Endothelial cell of umbilical vein (primary cell): ENCODE measurements around the gene CCDC34. TPM values are rescaled to one million over a fixed set of nuclear protein-coding genes. Genes with fewer than 3 reads are reported as not detected.

ENCODE experiments used
- BruUV-seq: library from RNA; stranded (reverse); fragments of 400-500 nt; replicated peaks from 2 replicates; lab custom pipeline; 2021; lab: Mats Ljungman, UMichigan
- CTCF ChIA-PET: fragments of 300-600, 350-600 bp; sonication (Branson Sonifier 250); formaldehyde crosslinking; loops from one replicate; lab custom pipeline; 2021; ENCODE audit warnings: antibody characterized with exemption, inconsistent platforms; lab: Charles Lee
- POLR2A ChIA-PET: fragments of 300-600, 350-600 bp; sonication (Branson Sonifier 250); formaldehyde crosslinking; loops from one replicate; lab custom pipeline; 2021; ENCODE audit warnings: antibody characterized with exemption, inconsistent platforms; lab: Charles Lee
- DNase-seq: peaks from one replicate; pipeline ENCODE4 v3.0.0-alpha.2; 2011; ENCODE audit warnings: low read depth, low spot score
- FAIRE-seq: peaks from 2 replicates; lab custom pipeline; 2011; peaks lifted over from hg19 to GRCh38; lab: Jason Lieb, UNC
- H2AFZ ChIP-seq: 2 replicates; pipeline ENCODE4 v1.6.0; 2012; ENCODE audit warnings: low read depth, low read length, control low read depth, inconsistent platforms
- H3K27ac ChIP-seq: 2 replicates; pipeline ENCODE4 v1.5.1; 2011; ENCODE audit warnings: low read depth, mild to moderate bottlenecking, control low read depth, low read length, moderate library complexity; ENCODE audit not compliant: insufficient read depth
- H3K27me3 ChIP-seq, 2 experiments: 2 replicates each; pipeline versions ENCODE4 v1.6.0 to v1.6.1; 2011; ENCODE audit warnings: low read length in 2 of 2, mixed read lengths in 1 of 2; ENCODE audit not compliant: control insufficient read depth in 2 of 2, insufficient read depth in 2 of 2
- H3K36me3 ChIP-seq, 2 experiments: 2 replicates in 1 of 2; 3 replicates in 1 of 2; pipeline ENCODE4 v1.5.1; 2011; ENCODE audit warnings: low read length in 2 of 2, mild to moderate bottlenecking in 1 of 2, moderate library complexity in 1 of 2; ENCODE audit not compliant: control insufficient read depth in 2 of 2, insufficient read depth in 2 of 2; ENCODE audit errors: extremely low read depth in 1 of 2
- H3K4me1 ChIP-seq: 3 replicates; pipeline ENCODE4 v1.5.1; 2011; ENCODE audit warnings: mild to moderate bottlenecking, low read length; ENCODE audit not compliant: control insufficient read depth, insufficient read depth; ENCODE audit errors: extremely low read depth
- H3K4me2 ChIP-seq: 2 replicates; pipeline ENCODE4 v1.6.1; 2011; ENCODE audit warnings: low read length, control low read depth, mixed read lengths; ENCODE audit not compliant: insufficient read depth
- H3K4me3 ChIP-seq, 3 experiments: fragments of 200-600 bp in 1 of 3; sonication (generic), shearing (Covaris generic) in 1 of 3; replicated peaks in 1 of 3; 2 replicates each; pipeline ENCODE4 v1.5.1; 2011 to 2016; ENCODE audit warnings: control low read depth in 3 of 3, low read length in 3 of 3, mild to moderate bottlenecking in 2 of 3, inconsistent platforms in 1 of 3, low read depth in 1 of 3, moderate library complexity in 1 of 3; ENCODE audit not compliant: insufficient read depth in 1 of 3
- H3K79me2 ChIP-seq: 2 replicates; pipeline ENCODE4 v1.6.0; 2012; ENCODE audit warnings: low read length, inconsistent platforms; ENCODE audit not compliant: control insufficient read depth, insufficient read depth
- H3K9ac ChIP-seq: replicated peaks from 2 replicates; pipeline ENCODE3; 2011; ENCODE audit warnings: low read length, control low read depth; ENCODE audit not compliant: insufficient read depth; ENCODE audit errors: extremely low read depth
- H3K9me1 ChIP-seq: replicated peaks from 3 replicates; pipeline ENCODE4 v1.6.0; 2011; ENCODE audit warnings: mild to moderate bottlenecking, low read length; ENCODE audit not compliant: control insufficient read depth, insufficient read depth; ENCODE audit errors: extremely low read depth
- H3K9me3 ChIP-seq: replicated peaks from 2 replicates; pipeline ENCODE4 v1.5.1; 2012; ENCODE audit warnings: low read length, inconsistent platforms; ENCODE audit not compliant: control insufficient read depth, insufficient read depth
- H4K20me1 ChIP-seq: replicated peaks from 2 replicates; pipeline ENCODE3; 2011; ENCODE audit warnings: mild to moderate bottlenecking, low read length; ENCODE audit not compliant: control insufficient read depth, insufficient read depth; ENCODE audit errors: extremely low read depth
- CTCF ChIP-seq, 2 donors: IDR thresholded peaks; 1 replicate in 1 of 2; 2 replicates in 1 of 2; pipeline ENCODE4 v1.5.1; 2011; ENCODE audit warnings: low read length in 2 of 2, mild to moderate bottlenecking in 2 of 2, moderate library complexity in 2 of 2, control low read depth in 1 of 2, inconsistent platforms in 1 of 2, low read depth in 1 of 2; ENCODE audit not compliant: insufficient read depth in 1 of 2; ENCODE audit errors: extremely low read depth in 1 of 2
- EZH2 ChIP-seq: IDR thresholded peaks from 2 replicates; pipeline ENCODE4 v1.6.1; 2012; ENCODE audit warnings: borderline replicate concordance, low read depth, mild to moderate bottlenecking, moderate library complexity, low read length, inconsistent platforms; ENCODE audit not compliant: severe bottlenecking
- FOS ChIP-seq: IDR thresholded peaks from 2 replicates; pipeline ENCODE4 v1.6.1; 2011; ENCODE audit warnings: mild to moderate bottlenecking, low read length, moderate library complexity, borderline replicate concordance; ENCODE audit not compliant: insufficient read depth
- GATA2 ChIP-seq: IDR thresholded peaks from 2 replicates; pipeline ENCODE4 v1.7.0; 2011; ENCODE audit warnings: low read depth, mild to moderate bottlenecking, moderate library complexity, mixed read lengths, low read length; ENCODE audit not compliant: insufficient read length, insufficient read depth
- JUN ChIP-seq: IDR thresholded peaks from 2 replicates; pipeline ENCODE4 v1.6.1; 2011; ENCODE audit warnings: borderline replicate concordance, low read depth; ENCODE audit not compliant: insufficient read length, insufficient read depth
- MAX ChIP-seq: IDR thresholded peaks from 2 replicates; pipeline ENCODE4 v1.6.1; 2011; ENCODE audit not compliant: insufficient read depth, insufficient read length
- MYC ChIP-seq: IDR thresholded peaks from one replicate; pipeline ENCODE4 v1.6.1; 2011; ENCODE audit warnings: mild to moderate bottlenecking, low read depth, low read length
- POLR2A ChIP-seq: IDR thresholded peaks from 2 replicates; pipeline ENCODE4 v1.6.1; 2012; ENCODE audit warnings: low read depth, mild to moderate bottlenecking, control low read depth, low read length
- POLR2AphosphoS5 ChIP-seq: IDR thresholded peaks from 2 replicates; pipeline ENCODE4 v1.6.1; 2012; ENCODE audit warnings: low read depth, mild to moderate bottlenecking, control low read depth, low read length, moderate library complexity; ENCODE audit not compliant: insufficient read depth
- dilution Hi-C: fragments of 300-500 bp; cut with MboI; formaldehyde crosslinking; loops from one replicate; pipeline ENCODE4 v1.15.0; 2019; ENCODE audit warnings: low sequenced_read_pairs; ENCODE audit not compliant: extremely low pct_ligation_motif_present
- intact Hi-C: fragments of 100-400 bp; cut with micrococcal nuclease; formaldehyde crosslinking; loops from one replicate; pipeline ENCODE4 v1.10.0; 2022
- polyA plus RNA-seq, 4 experiments: library from polyadenylated mRNA; depleted of rRNA in 3 of 4; stranded (reverse) in 3 of 4; unstranded in 1 of 4; fragments of >200 nt; gene quantifications; 2 replicates each; pipeline versions ENCODE4 v1.2.1 to v1.2.3, GENCODE V29; 2011 to 2012; ENCODE audit warnings: missing spikeins in 1 of 4
- total RNA-seq: library from RNA; stranded (reverse); gene quantifications from 2 replicates; pipeline ENCODE4 v1.2.3, GENCODE V29; 2021

Gene CCDC34
- total and polyA plus RNA-seq, 2 donors (not counting 3 experiments of a cell fraction or from before 2014, with no cell fraction given) = 2.3 to 11.4 TPM

- no peak overlapping the region for H3K27ac ChIP-seq
- H3K4me1 ChIP-seq = no peaks in the 10 kb centered on the region
- H3K9ac ChIP-seq = no peak overlapping the region
- H4K20me1 ChIP-seq = no peaks in the 10 kb centered on the region
- CTCF ChIA-PET = interaction anchor here (2.2 kb wide), 2 partner anchors 8 to 181 kb away, joined by 9 to 21 read pairs; no protein-coding TSS in a partner anchor
- POLR2A ChIA-PET = no interaction called here
- DNase-seq = no peak
- FAIRE-seq = no peak
- H2AFZ ChIP-seq = no peak overlapping the region
- no peak overlapping the region for H3K4me2 ChIP-seq
- intact Hi-C loops = no loop called here
- no peaks in the 10 kb centered on the region for H3K36me3 ChIP-seq
- peaks cover 0 to 2% of the 10 kb centered on the region in 2 experiments for H3K27me3 ChIP-seq
- peaks cover 2% of the 10 kb centered on the region for H3K9me1 ChIP-seq
- no peak overlapping the region for H3K4me3 ChIP-seq
- TF ChIP-seq MAX (no peak), POLR2A (no peak), CTCF (IDR thresholded peaks at IDR 0.05; ENCODE audit: extremely low read depth in 1 of 2, insufficient read depth in 1 of 2, low read depth in 1 of 2, low read length in 2 of 2) (peak in 1 of 2 donors; percentile 5)
- no TSS peak for BruUV-seq
- dilution Hi-C loops = no loop called here
- no peaks in the 10 kb centered on the region for H3K9me3 ChIP-seq
- no peaks in the 10 kb centered on the region for H3K79me2 ChIP-seq
Observed at GRCh38 chr11:27304514-27304913, 58.5 kb downstream of the CCDC34 start.

- BruUV-seq = no TSS peak
- peaks cover 2% of the 10 kb centered on the region for H3K9me1 ChIP-seq
- no peak for FAIRE-seq
Observed at GRCh38 chr11:27303903-27304302, 59.1 kb downstream of the CCDC34 start.

More at GRCh38 chr11:27303903-27304302, 59.1 kb downstream of the CCDC34 start:
- Histone ChIP-seq H3K4me1 (no peaks in the 10 kb centered on the region), H3K9ac (no peak overlapping the region), H3K9me3 (no peaks in the 10 kb centered on the region), H3K36me3 (no peaks in the 10 kb centered on the region), H3K4me3 (no peak overlapping the region), H4K20me1 (no peaks in the 10 kb centered on the region), H3K79me2 (no peaks in the 10 kb centered on the region), H3K27me3 (peaks cover 0 to 2% of the 10 kb centered on the region in 2 experiments), H3K4me2 (no peak overlapping the region), H3K27ac (no peak overlapping the region), H2AFZ (no peak overlapping the region)
- CTCF ChIA-PET = interaction anchor here (0.6 to 1.0 kb wide), 2 partner anchors 120 to 182 kb away, joined by 3 to 4 read pairs; no protein-coding TSS in a partner anchor
- TF ChIP-seq GATA2 (no peak), JUN (no peak), POLR2AphosphoS5 (no peak), MAX (no peak), EZH2 (no peak), CTCF (IDR thresholded peaks at IDR 0.05; ENCODE audit: extremely low read depth in 1 of 2, insufficient read depth in 1 of 2, low read depth in 1 of 2, low read length in 2 of 2) (no peak), FOS (no peak), MYC (no peak), POLR2A (no peak)
- no peak for DNase-seq
- intact Hi-C loops = no loop called here
- dilution Hi-C loops = no loop called here
- POLR2A ChIA-PET = no interaction called here
